ENCODE data around the gene RAPGEF1.

Gene RAPGEF1

GRCh38 chr9:131566158-131566557 lies 173.7 kb downstream of the RAPGEF1 start:
- Histone ChIP-seq H3K4me3 (replicated peaks; ENCODE audit: insufficient read depth, low read length) (no peak overlapping the region), H3K27ac (replicated peaks) (no peak overlapping the region), H3K27me3 (ENCODE audit: insufficient read depth, poor library complexity, severe bottlenecking) (no peaks in the 10 kb centered on the region)
- DNase-seq (ENCODE audit: low read depth in 1 of 2, low spot score in 1 of 2), result no peak
- TF ChIP-seq REST (IDR thresholded peaks at IDR 0.05; ENCODE audit: insufficient replicate concordance, low read depth) (no peak), CTCF (IDR thresholded peaks at IDR 0.05; ENCODE audit: insufficient read depth, low read length) (no peak), SPI1 (IDR thresholded peaks at IDR 0.05; ENCODE audit: borderline replicate concordance, low read depth) (no peak), POLR2AphosphoS5 (IDR thresholded peaks at IDR 0.05; ENCODE audit: low read depth) (no peak), GABPA (IDR thresholded peaks at IDR 0.05; ENCODE audit: low read depth) (no peak)

GRCh38 chr9:131565369-131565768 lies 174.5 kb downstream of the RAPGEF1 start:
- no peak for DNase-seq (ENCODE audit: low read depth in 1 of 2, low spot score in 1 of 2)
- no peaks in the 10 kb centered on the region for H3K27me3 ChIP-seq (ENCODE audit: insufficient read depth, poor library complexity, severe bottlenecking)
- no peak overlapping the region for H3K4me3 ChIP-seq (replicated peaks; ENCODE audit: insufficient read depth, low read length)
- no peak overlapping the region for H3K27ac ChIP-seq (replicated peaks)
- TF ChIP-seq SPI1 (IDR thresholded peaks at IDR 0.05; ENCODE audit: borderline replicate concordance, low read depth) (no peak), REST (IDR thresholded peaks at IDR 0.05; ENCODE audit: insufficient replicate concordance, low read depth) (no peak), POLR2AphosphoS5 (IDR thresholded peaks at IDR 0.05; ENCODE audit: low read depth) (no peak), CTCF (IDR thresholded peaks at IDR 0.05; ENCODE audit: insufficient read depth, low read length) (no peak), GABPA (IDR thresholded peaks at IDR 0.05; ENCODE audit: low read depth) (no peak)

GRCh38 chr9:131562032-131562959 lies 177.6 kb downstream of the RAPGEF1 start:
- Histone ChIP-seq H3K4me3 (replicated peaks; ENCODE audit: insufficient read depth, low read length) (no peak overlapping the region), H3K27me3 (ENCODE audit: insufficient read depth, poor library complexity, severe bottlenecking) (no peaks in the 10 kb centered on the region), H3K27ac (replicated peaks) (no peak overlapping the region)
- TF ChIP-seq CTCF (IDR thresholded peaks at IDR 0.05; ENCODE audit: insufficient read depth, low read length) (no peak), REST (IDR thresholded peaks at IDR 0.05; ENCODE audit: insufficient replicate concordance, low read depth) (no peak), SPI1 (IDR thresholded peaks at IDR 0.05; ENCODE audit: borderline replicate concordance, low read depth) (no peak), POLR2AphosphoS5 (IDR thresholded peaks at IDR 0.05; ENCODE audit: low read depth) (no peak), GABPA (IDR thresholded peaks at IDR 0.05; ENCODE audit: low read depth) (no peak)
- DNase-seq (ENCODE audit: low read depth in 1 of 2, low spot score in 1 of 2), result no peak
